HCEC 1CT (cell line): ENCODE data around the gene RB1.
A peak's percentile ranks its signal among the peaks of the same experiment; 100 is the strongest.

ENCODE experiments used
- DNase-seq: peaks from one replicate; pipeline ENCODE4 v3.0.0-alpha.2; 2017

Gene RB1

GRCh38 chr13:48356750-48357149, 53.2 kb downstream of the RB1 start:
- no peak for DNase-seq

- no peak for DNase-seq
Measured at GRCh38 chr13:48369988-48370387, 66.4 kb downstream of the RB1 start.

GRCh38 chr13:48370815-48371214, 67.3 kb downstream of the RB1 start:
- no peak for DNase-seq

GRCh38 chr13:48377857-48378256, 74.3 kb downstream of the RB1 start:
- DNase-seq: no peak

GRCh38 chr13:48380581-48380980, 77.0 kb downstream of the RB1 start:
- DNase-seq: no peak

- no peak for DNase-seq
Measured at GRCh38 chr13:48383384-48383783, 79.8 kb downstream of the RB1 start.

GRCh38 chr13:48386816-48387215, 83.3 kb downstream of the RB1 start:
- no peak for DNase-seq

- DNase-seq: no peak
Measured at GRCh38 chr13:48391257-48391656, 87.7 kb downstream of the RB1 start.

- DNase-seq: no peak
Measured at GRCh38 chr13:48393030-48393697, 89.6 kb downstream of the RB1 start.

- no peak for DNase-seq
Measured at GRCh38 chr13:48393698-48394085, 90.1 kb downstream of the RB1 start.

GRCh38 chr13:48397744-48398143, 94.2 kb downstream of the RB1 start:
- DNase-seq: no peak

- peak; percentile 38 for DNase-seq
Measured at GRCh38 chr13:48398450-48399095, 95.0 kb downstream of the RB1 start.

GRCh38 chr13:48400090-48400694, 96.6 kb downstream of the RB1 start:
- DNase-seq: peak; percentile 15

- DNase-seq: peak; percentile 62
Measured at GRCh38 chr13:48400850-48401291, 97.3 kb downstream of the RB1 start.

GRCh38 chr13:48401480-48401879, 97.9 kb downstream of the RB1 start:
- no peak for DNase-seq

- no peak for DNase-seq
Measured at GRCh38 chr13:48402325-48402932, 98.9 kb downstream of the RB1 start.

GRCh38 chr13:48403151-48403631, 99.6 kb downstream of the RB1 start:
- no peak for DNase-seq

GRCh38 chr13:48403913-48404312, 100.4 kb downstream of the RB1 start:
- no peak for DNase-seq

- DNase-seq: no peak
Measured at GRCh38 chr13:48404952-48405351, 101.4 kb downstream of the RB1 start.

- DNase-seq: no peak
Measured at GRCh38 chr13:48405875-48406274, 102.3 kb downstream of the RB1 start.

- no peak for DNase-seq
Measured at GRCh38 chr13:48410199-48410598, 106.6 kb downstream of the RB1 start.

GRCh38 chr13:48411147-48411794, 107.7 kb downstream of the RB1 start:
- no peak for DNase-seq

GRCh38 chr13:48411841-48412531, 108.4 kb downstream of the RB1 start:
- DNase-seq: peak; percentile 31
